Trophoblast cell (in vitro differentiated cells and primary cell): Measurements from ENCODE around the gene MDGA2.
A peak's percentile ranks its signal among the peaks of the same experiment; 100 is the strongest.

Source experiments
- DNase-seq, 2 donors: peaks; one replicate each; pipeline ENCODE4 v3.0.0-alpha.2; 2016
- H2AFZ ChIP-seq: 2 replicates; pipeline ENCODE4 v1.6.1; 2013; ENCODE audit warnings: low read length, moderate library complexity, mild to moderate bottlenecking; ENCODE audit not compliant: insufficient read depth, poor library complexity
- H2AK5ac ChIP-seq: 2 replicates; pipeline ENCODE4 v1.6.1; 2013; ENCODE audit warnings: mild to moderate bottlenecking, low read length
- H2BK120ac ChIP-seq: 2 replicates; pipeline ENCODE4 v1.6.1; 2013; ENCODE audit warnings: low read length, mild to moderate bottlenecking, moderate library complexity; ENCODE audit not compliant: insufficient read depth, poor library complexity
- H2BK12ac ChIP-seq: 2 replicates; pipeline ENCODE4 v1.6.1; 2013; ENCODE audit warnings: mild to moderate bottlenecking, low read length, moderate library complexity
- H2BK5ac ChIP-seq: 2 replicates; pipeline ENCODE4 v1.6.1; 2013; ENCODE audit warnings: low read length, low read depth, moderate library complexity, mild to moderate bottlenecking; ENCODE audit not compliant: poor library complexity
- H3K14ac ChIP-seq: 2 replicates; pipeline ENCODE4 v1.6.1; 2013; ENCODE audit warnings: mild to moderate bottlenecking, low read length
- H3K18ac ChIP-seq: 2 replicates; pipeline ENCODE4 v1.6.1; 2013; ENCODE audit warnings: mild to moderate bottlenecking, low read length
- H3K23ac ChIP-seq: 2 replicates; pipeline ENCODE4 v1.6.1; 2013; ENCODE audit warnings: low read length
- H3K27ac ChIP-seq: 2 replicates; pipeline ENCODE4 v1.5.1; 2013; ENCODE audit warnings: low read depth, mild to moderate bottlenecking, inconsistent platforms, low read length, moderate library complexity
- H3K27me3 ChIP-seq: 2 replicates; pipeline ENCODE4 v1.6.1; 2013; ENCODE audit warnings: inconsistent platforms, mild to moderate bottlenecking, low read length, moderate library complexity; ENCODE audit not compliant: insufficient read depth
- H3K36me3 ChIP-seq, 2 experiments: 1 replicate in 1 of 2; 2 replicates in 1 of 2; pipeline ENCODE4 v1.6.1; 2013; ENCODE audit warnings: low read length in 2 of 2, mild to moderate bottlenecking in 2 of 2, moderate library complexity in 1 of 2; ENCODE audit not compliant: insufficient read depth in 2 of 2, control insufficient read depth in 1 of 2
- H3K4ac ChIP-seq: 2 replicates; pipeline ENCODE4 v1.6.1; 2013; ENCODE audit warnings: low read depth, mild to moderate bottlenecking, low read length, moderate library complexity
- H3K4me1 ChIP-seq, 2 experiments: 1 replicate in 1 of 2; 2 replicates in 1 of 2; pipeline ENCODE4 v1.6.1; 2013; ENCODE audit warnings: low read length in 2 of 2, mild to moderate bottlenecking in 2 of 2, moderate library complexity in 1 of 2; ENCODE audit not compliant: insufficient read depth in 2 of 2, control insufficient read depth in 1 of 2
- H3K4me2 ChIP-seq: 2 replicates; pipeline ENCODE4 v1.6.1; 2013; ENCODE audit warnings: inconsistent platforms, mild to moderate bottlenecking, low read length, moderate library complexity
- H3K4me3 ChIP-seq: 2 replicates; pipeline ENCODE4 v1.5.1; 2013; ENCODE audit warnings: mild to moderate bottlenecking, low read depth, low read length, inconsistent platforms
- H3K79me1 ChIP-seq: one replicate; pipeline ENCODE4 v1.6.1; 2013; ENCODE audit warnings: low read length
- H3K79me2 ChIP-seq: 2 replicates; pipeline ENCODE4 v1.6.1; 2013; ENCODE audit warnings: low read length, mild to moderate bottlenecking; ENCODE audit not compliant: control insufficient read depth, insufficient read depth, poor library complexity
- H3K9ac ChIP-seq: 2 replicates; pipeline ENCODE4 v1.6.1; 2013; ENCODE audit warnings: mild to moderate bottlenecking, low read length
- H3K9me3 ChIP-seq: 2 replicates; pipeline ENCODE4 v1.6.1; 2013; ENCODE audit warnings: low read depth, mild to moderate bottlenecking, control low read depth, inconsistent platforms, low read length; ENCODE audit not compliant: insufficient read depth
- H4K12ac ChIP-seq: 2 replicates; pipeline ENCODE4 v1.6.1; 2013; ENCODE audit warnings: low read depth, mild to moderate bottlenecking, low read length, moderate library complexity
- H4K8ac ChIP-seq: 2 replicates; pipeline ENCODE4 v1.6.1; 2013; ENCODE audit warnings: low read depth, mild to moderate bottlenecking, low read length, moderate library complexity
- H4K91ac ChIP-seq: one replicate; pipeline ENCODE4 v1.6.1; 2013; ENCODE audit warnings: low read depth, mild to moderate bottlenecking, low read length, moderate library complexity
- WGBS: extraction: QIAGEN DNeasy Blood & Tissue Kit; methylation state at CpG from one replicate; pipeline ENCODE4 v1.1.7; 2013; ENCODE audit warnings: missing lambda C conversion rate; ENCODE audit not compliant: insufficient read length, insufficient coverage; ENCODE audit errors: extremely low coverage; 5-methylcytosine and 5-hydroxymethylcytosine counted together

MDGA2 gene

DNA sequence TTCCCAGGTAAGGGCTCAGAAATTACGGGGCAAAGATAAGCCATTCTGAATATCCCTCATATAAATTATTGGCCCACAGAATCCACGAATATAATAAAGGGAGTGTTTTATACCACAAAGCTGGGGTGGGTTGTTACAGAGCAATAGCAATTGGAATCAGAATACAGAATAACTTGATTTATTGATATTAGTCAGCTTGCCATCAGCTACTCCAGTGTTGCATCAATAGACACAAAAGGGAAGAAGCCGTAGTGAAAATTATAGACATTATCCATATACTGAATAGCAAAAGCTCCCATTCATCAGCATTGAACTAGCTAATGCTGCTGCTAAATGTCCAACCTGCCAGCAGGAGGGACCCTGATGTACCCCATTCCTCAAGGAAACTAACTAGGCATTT, 18.3 kb downstream of the MDGA2 start:
- no peak overlapping the region for H3K4me3 ChIP-seq
- H4K8ac ChIP-seq = no peak overlapping the region
- no peak overlapping the region for H4K91ac ChIP-seq
- no peaks in the 10 kb centered on the region for H3K4me1 ChIP-seq
- H3K79me1 ChIP-seq = no peaks in the 10 kb centered on the region
- no peak overlapping the region for H3K9ac ChIP-seq
- no peak overlapping the region for H2BK5ac ChIP-seq
- no CpG with 5 or more reads among the region's 3 CpGs for WGBS
- no peaks in the 10 kb centered on the region for H3K79me2 ChIP-seq
- no peak overlapping the region for H2AK5ac ChIP-seq
- no peak overlapping the region for H3K18ac ChIP-seq
- H2AFZ ChIP-seq = no peak overlapping the region
- H4K12ac ChIP-seq = no peak overlapping the region
- H3K23ac ChIP-seq = no peak overlapping the region
- no peaks in the 10 kb centered on the region for H3K9me3 ChIP-seq
- no peak for DNase-seq
- H3K4me2 ChIP-seq = no peak overlapping the region
- no peaks in the 10 kb centered on the region for H3K27me3 ChIP-seq
- H3K4ac ChIP-seq = no peak overlapping the region
- no peak overlapping the region for H3K14ac ChIP-seq
- no peak overlapping the region for H2BK120ac ChIP-seq
- no peaks in the 10 kb centered on the region for H3K36me3 ChIP-seq
- H3K27ac ChIP-seq = no peak overlapping the region
- H2BK12ac ChIP-seq = no peak overlapping the region

DNA sequence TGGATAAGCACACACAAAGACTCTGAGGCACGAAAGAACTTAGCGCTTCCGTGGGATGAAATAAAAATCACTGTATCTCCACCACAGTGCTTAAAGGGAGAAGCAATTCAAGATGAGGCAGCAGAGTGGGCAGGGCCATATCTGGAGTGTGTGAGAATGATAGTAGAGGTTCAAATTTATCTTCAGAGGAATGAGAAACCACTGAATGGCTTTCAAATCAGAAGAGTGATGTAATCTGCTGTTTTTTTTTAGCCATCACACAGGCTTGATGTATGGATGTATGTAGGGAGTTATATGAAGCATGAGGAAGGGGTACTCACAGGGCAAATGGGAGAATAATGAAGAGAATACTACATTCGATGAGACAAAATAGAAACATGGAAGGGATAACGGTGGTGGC, 24.1 kb downstream of the MDGA2 start:
- WGBS = no CpG with 5 or more reads among the region's 5 CpGs
- Histone ChIP-seq H3K9me3 (no peaks in the 10 kb centered on the region), H3K14ac (no peak overlapping the region), H3K36me3 (no peaks in the 10 kb centered on the region), H3K18ac (no peak overlapping the region), H3K27ac (no peak overlapping the region), H2BK120ac (no peak overlapping the region), H2AFZ (no peak overlapping the region), H4K8ac (no peak overlapping the region), H3K79me1 (no peaks in the 10 kb centered on the region), H3K4me1 (no peaks in the 10 kb centered on the region), H2AK5ac (no peak overlapping the region), H4K91ac (no peak overlapping the region), H3K23ac (no peak overlapping the region), H3K4ac (no peak overlapping the region), H3K9ac (no peak overlapping the region), H2BK5ac (no peak overlapping the region), H3K79me2 (no peaks in the 10 kb centered on the region), H3K27me3 (no peaks in the 10 kb centered on the region), H3K4me2 (no peak overlapping the region), H4K12ac (no peak overlapping the region), H2BK12ac (no peak overlapping the region), H3K4me3 (no peak overlapping the region)
- no peak for DNase-seq

DNA sequence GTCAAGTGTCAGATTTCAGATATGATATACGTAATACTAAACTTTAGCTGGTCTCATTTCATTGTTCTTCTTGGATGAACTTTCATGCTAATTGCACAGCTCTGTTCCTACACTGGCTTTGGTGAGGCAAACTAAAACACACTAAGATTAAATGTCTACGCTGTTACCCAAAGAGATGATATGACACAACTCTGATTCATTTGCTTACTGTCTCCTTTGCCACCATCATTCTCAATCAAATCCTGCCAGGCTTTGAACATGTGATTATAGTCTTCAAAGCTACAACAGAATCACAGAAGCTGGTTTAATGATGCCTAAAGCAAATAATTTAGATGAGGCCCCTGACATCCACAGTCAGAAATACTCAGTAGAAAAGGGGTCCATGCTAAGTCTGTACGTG, 37.7 kb downstream of the MDGA2 start:
- Histone ChIP-seq H3K9me3 (no peaks in the 10 kb centered on the region), H3K27ac (no peak overlapping the region), H2AFZ (no peak overlapping the region), H4K8ac (no peak overlapping the region), H4K91ac (no peak overlapping the region), H3K14ac (no peak overlapping the region), H3K79me2 (no peaks in the 10 kb centered on the region), H3K4me3 (no peak overlapping the region), H2AK5ac (no peak overlapping the region), H3K4ac (no peak overlapping the region), H3K36me3 (no peaks in the 10 kb centered on the region), H4K12ac (no peak overlapping the region), H3K79me1 (no peaks in the 10 kb centered on the region), H3K23ac (no peak overlapping the region), H3K4me1 (no peaks in the 10 kb centered on the region), H2BK5ac (no peak overlapping the region), H2BK12ac (no peak overlapping the region), H3K4me2 (no peak overlapping the region), H2BK120ac (no peak overlapping the region), H3K9ac (no peak overlapping the region), H3K18ac (no peak overlapping the region), H3K27me3 (no peaks in the 10 kb centered on the region)
- no peak for DNase-seq
- WGBS = no CpG with 5 or more reads among the region's 3 CpGs

DNA sequence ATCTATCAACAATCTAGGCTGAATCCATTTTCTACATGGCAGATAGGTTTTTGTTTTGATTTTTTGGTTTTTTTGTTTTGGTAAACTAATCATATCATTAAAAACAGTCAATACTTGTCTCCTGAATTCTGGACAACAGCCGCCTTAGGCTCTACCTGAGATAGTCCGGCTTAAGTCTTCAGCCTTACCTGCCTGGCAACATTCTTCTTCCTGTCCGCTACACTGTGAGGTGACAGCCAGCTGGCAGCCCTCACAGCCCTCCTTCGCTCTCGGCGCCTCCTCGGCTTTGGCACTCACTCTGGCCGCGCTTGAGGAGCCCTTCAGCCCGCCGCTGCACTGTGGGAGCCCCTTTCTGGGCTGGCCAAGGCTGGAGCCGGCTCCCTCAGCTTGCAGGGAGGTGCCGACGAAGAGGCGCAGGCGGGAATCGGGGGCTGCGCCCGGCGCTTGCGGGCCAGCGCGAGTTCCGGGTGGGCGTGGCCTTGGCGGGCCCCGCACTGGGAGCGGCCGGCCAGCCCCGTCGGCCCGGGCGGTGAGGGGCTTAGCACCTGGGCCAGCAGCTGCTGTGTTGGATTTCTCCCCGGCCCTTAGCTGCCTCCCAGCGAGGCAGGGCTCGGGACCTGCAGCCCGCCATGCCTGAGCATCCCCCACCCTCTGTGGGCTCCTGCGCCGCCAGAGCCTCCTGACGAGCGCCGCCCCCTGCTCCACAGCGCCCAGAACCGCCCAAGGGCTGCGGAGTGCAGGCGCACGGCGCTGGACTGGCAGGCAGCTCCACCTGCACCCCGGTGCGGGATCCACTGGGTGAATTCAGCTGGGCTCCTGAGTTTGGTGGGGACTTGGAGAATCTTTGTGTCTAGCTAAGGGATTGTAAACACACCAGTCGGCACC, 49.0 kb downstream of the MDGA2 start:
- no CpG with 5 or more reads among the region's 51 CpGs for whole genome bisulfite sequencing
- DNase-seq = peak in 1 of 2 donors; percentile 61
- H2AFZ ChIP-seq = no peak overlapping the region

More for the DNA sequence above, 49.0 kb downstream of the MDGA2 start:
- no peak overlapping the region for H2BK12ac ChIP-seq
- H3K23ac ChIP-seq = no peak overlapping the region
- no peaks in the 10 kb centered on the region for H3K79me2 ChIP-seq
- no peak overlapping the region for H3K4ac ChIP-seq
- H3K36me3 ChIP-seq = no peaks in the 10 kb centered on the region
- H2BK120ac ChIP-seq = no peak overlapping the region
- H4K8ac ChIP-seq = no peak overlapping the region
- H2BK5ac ChIP-seq = no peak overlapping the region
- no peak overlapping the region for H3K27ac ChIP-seq
- no peaks in the 10 kb centered on the region for H3K4me1 ChIP-seq
- H3K18ac ChIP-seq = no peak overlapping the region
- no peaks in the 10 kb centered on the region for H3K27me3 ChIP-seq
- no peaks in the 10 kb centered on the region for H3K79me1 ChIP-seq
- H3K9ac ChIP-seq = no peak overlapping the region
- H4K12ac ChIP-seq = no peak overlapping the region
- H3K4me3 ChIP-seq = no peak overlapping the region
- H3K14ac ChIP-seq = no peak overlapping the region
- H3K4me2 ChIP-seq = no peak overlapping the region
- no peak overlapping the region for H2AK5ac ChIP-seq
- H4K91ac ChIP-seq = no peak overlapping the region
- H3K9me3 ChIP-seq = no peaks in the 10 kb centered on the region
